ENCODE data around the gene SPINT2.
A peak's percentile ranks its signal among the peaks of the same experiment; 100 is the strongest.
"Not testable (repeated sequence)": the region's sequence is repeated elsewhere in the genome, so short reads cannot be mapped to it uniquely, and the experiment has no call there.

Gene SPINT2

DNA sequence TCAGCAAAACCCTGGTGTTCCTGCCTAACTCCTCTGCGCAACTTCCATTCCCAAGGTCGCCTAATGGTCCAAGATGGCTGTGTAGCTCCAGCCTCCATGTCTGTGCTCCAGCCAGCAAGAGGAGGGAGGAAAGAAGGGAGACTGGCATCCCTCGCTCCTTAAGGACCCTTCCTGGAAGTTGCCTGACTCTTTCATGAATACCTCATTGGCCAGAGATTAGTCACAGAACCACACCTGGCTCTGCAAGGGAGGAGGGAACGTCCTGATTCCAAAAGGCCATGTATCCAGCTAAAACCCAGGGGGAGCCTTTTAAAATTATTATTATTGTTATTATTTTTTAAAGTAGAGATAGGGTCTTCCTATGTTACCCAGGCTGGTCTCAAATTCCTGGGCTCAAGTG lies 60.1 kb downstream of the SPINT2 start:
- no peak for FAIRE-seq

DNA sequence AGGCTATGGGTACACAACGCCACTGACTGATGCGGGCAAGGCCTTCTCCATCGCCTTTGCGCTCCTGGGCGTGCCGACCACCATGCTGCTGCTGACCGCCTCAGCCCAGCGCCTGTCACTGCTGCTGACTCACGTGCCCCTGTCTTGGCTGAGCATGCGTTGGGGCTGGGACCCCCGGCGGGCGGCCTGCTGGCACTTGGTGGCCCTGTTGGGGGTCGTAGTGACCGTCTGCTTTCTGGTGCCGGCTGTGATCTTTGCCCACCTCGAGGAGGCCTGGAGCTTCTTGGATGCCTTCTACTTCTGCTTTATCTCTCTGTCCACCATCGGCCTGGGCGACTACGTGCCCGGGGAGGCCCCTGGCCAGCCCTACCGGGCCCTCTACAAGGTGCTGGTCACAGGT lies 62.2 kb downstream of the SPINT2 start:
- no peak for FAIRE-seq

DNA sequence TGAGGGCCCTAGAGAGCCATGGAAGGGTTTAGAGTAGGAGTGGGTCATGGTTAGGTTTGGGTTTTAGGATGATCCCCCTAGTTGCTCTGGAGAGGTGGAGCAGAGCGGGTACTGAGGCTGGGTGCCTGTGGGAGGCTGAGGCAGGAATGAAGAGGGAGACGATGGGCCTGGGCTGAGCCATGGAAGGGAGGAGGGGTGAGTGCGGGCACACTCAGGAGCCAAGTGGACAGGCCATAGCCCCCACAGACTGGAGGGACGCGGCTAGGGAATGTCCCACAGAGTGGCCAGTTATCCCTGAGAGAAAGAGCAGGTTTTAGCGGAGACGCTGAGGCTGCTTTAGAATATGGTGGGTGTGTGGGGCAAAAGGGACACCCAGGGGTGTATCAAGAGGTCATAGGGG lies 65.3 kb downstream of the SPINT2 start:
- FAIRE-seq, result no peak

DNA sequence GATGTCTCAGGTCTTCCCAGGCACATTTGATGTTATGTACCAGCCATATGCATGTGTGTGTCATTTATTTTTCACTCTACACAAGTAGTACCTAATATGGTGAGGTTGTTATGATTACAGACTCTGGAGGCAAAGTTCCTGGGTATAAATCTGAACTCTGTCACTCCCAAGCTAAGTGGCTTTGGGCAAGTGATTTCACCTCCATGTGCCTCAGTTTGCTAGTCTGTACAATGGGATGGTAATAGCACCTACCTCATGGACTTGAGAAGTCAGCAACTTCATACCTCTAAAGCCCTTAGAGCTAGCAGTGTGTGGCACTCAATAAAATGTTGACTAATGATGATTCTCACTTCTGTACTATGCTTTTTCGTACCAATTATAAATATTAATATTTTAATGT lies 67.4 kb downstream of the SPINT2 start:
- no peak for FAIRE-seq

DNA sequence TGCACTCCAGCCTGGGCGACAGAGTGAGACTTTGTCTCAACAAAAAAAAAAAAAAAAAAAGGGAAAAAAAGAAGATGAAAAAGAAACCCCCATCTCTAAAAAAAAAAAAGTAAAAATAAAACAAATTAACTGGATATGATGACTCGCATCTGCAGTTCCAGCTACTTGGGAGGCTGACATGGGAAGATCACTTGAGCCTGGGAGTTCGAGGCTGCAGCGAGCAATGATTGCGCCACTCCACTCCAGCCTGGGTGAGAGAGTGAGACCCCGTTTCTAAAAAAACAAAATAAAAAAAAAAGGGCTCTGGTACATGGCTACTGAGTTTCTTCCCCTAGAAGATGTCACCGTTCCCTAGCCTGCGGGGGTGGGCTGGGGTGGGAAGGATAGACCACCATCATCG lies 68.9 kb downstream of the SPINT2 start:
- FAIRE-seq, result no peak

- FAIRE-seq, result peak; percentile 89
Observed at GRCh38 chr19:38335949-38336637, 71.7 kb downstream of the SPINT2 start.

DNA sequence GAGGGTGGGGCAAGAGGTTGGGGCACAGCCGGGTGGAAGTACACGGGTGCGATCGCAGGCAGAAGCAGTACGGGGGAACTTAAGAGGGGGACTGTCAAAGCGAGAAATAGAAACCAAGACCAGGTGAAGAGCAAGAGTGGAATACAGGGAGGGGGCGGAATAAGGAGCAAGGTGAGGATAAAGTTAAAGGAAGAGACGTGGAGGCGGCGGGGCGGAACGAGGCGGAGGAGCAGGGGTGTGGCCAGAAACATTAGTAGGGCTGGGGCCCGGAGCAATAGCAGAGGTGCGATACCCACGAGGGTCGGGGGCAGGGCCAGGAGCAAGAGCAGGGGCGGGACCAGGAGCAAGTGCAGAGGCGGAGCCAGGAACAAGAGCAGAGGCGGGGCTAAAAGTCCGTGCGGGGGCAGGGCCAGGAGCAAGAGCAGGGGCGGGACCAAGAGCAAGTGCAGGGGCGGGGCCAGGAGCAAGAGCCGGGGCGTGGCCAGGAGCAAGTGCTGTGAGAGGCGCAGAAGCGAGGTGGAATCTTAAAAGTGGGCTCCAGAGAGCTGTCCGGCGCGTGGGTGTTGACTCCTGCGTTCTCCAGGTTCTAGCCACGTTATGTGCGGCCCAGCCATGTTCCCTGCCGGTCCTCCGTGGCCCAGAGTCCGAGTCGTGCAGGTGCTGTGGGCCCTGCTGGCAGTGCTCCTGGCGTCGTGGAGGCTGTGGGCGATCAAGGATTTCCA lies 72.4 kb downstream of the SPINT2 start:
- no peak for FAIRE-seq

GRCh38 chr19:38337360-38337653 lies 72.9 kb downstream of the SPINT2 start:
- no peak for FAIRE-seq

DNA sequence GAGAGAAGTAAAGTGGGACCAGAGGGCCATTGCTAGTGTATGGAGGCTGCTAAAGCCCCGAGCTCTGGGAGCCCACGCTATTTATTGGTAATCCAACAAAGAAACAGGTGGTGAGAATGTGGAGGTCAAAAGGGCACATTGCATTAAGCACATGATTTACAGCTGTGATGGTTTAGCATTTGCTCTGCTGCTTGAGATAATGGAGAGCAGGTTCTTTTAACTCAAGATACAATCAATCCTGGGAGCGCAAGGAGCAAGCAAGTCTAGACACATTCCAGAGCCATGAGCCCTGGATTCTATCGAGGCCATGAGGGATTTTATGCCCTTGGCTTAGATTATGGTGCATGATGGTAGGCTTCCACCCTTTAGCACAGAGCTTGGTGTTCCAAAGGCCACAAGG lies 74.6 kb downstream of the SPINT2 start:
- FAIRE-seq, result not testable (repeated sequence)

DNA sequence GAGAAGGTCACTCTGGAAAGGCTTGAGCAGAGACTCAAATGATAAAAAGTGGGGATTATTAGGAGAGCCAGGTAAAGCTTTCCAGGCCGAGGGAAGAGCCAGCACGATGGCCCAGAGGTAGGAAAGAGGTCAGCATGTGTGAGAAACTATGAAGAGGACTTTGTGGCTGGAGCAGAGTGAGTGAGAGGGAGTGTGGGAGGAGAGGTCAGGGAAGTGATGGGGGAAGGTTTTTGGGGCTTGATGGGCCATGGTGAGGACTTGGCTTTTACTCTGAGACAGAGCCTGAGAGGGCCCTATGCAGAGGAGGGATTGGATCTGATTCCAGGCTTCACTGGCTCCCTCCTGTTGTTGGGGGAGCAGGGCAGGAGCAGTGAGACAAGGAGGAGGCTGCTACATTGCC lies 76.6 kb downstream of the SPINT2 start:
- FAIRE-seq, result no peak
